Activated T-cell treated with anti-CD3 and anti-CD28 coated beads for 1 hour (primary cell): ENCODE data around the gene TBXT.
"Not testable (repeated sequence)": the region's sequence is repeated elsewhere in the genome, so short reads cannot be mapped to it uniquely, and the experiment has no call there.

ENCODE experiments used
- DNase-seq: peaks from one replicate; pipeline ENCODE4 v3.0.0-alpha.2; 2020; ENCODE audit warnings: low read depth

Gene TBXT

DNA sequence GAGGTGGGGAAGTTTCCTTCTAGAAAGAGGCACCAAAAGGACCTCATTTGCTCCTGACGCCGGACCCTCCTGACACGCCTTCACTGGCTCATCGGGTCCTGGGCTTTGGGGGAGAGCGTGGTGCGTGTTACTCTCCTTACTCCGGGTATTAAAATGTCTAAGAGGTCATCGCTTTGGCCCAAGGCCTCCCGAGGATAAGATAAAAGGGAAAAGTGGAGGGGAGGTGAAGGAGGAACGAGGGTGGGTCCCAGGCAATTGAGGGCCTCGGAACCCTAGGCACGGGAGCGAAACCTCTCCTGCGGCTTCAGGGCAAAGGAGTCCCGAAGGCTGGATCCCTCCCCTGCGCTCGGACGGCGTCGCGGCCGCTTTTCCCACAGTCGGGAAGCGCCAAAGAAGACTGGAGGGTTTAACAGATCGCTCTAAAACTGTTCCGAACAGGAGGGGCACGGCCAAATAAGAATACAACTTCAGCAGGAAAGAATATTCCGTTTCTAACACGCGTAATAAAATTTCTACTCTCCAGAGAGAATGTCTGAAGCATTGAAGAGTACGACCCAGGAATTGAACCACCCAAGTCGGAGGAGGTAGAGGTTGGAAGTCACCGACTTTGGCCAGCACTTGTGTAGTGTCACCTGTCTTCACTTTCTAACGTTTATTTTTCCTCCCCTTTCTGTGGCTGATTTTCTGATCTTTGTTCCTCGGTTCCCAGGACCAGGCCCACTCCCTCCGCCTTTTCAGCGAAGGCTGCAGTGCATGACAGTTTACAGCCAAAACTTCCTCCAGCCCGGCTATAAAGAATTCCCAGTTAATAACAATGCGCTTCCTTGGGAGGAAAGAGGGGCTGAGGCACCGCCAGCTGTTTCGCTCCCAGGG is 2.1 kb upstream of the TBXT start:
- no peak for DNase-seq

DNA sequence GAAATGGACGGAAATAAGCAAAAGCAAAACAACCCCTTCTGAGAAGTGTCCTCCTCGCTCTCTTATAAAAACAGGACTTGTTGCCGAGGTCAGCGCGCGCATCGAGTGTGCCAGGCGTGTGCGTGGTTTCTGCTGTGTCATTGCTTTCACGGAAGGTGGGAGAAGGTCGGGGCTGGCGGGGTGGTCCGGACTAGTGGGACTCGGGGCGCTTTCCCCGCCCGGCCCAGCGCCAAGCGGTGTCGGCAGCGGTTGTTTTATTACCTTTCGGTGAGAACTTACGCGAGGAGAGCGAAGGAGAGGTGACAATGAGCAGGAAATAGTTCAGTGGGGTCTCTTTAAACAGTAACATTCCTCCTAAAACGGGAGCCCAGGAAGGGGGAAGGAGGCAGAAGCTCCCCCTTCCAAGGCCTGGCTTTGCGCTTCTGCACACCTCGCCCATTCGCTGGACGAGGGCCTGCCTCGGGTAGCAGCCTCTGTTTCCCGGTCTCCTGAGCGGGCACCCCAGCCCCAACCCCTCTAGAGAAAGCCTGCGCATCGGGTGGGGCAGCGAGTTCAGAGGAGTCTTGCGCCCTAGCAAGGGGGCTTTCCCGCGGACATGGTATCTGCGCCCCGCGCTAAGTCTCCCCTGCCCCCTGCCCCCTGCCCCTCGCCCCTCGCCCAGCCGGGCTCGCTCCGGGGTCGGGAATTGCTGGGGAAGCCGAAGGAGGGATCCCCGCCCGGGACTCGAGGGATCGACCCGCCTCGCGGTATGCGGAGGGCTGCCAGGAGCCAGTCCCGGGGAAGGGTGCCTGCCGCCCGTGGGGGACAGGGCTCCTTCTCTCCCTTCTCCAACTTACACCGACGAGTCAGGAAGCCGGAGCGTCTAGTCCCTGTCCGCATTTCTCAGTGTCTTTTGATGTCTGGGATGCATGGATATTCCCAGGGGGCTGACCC is 1.2 kb upstream of the TBXT start:
- no peak for DNase-seq

GRCh38 chr6:166167258-166167731 is 356 bp downstream of the TBXT start:
- no peak for DNase-seq

DNA sequence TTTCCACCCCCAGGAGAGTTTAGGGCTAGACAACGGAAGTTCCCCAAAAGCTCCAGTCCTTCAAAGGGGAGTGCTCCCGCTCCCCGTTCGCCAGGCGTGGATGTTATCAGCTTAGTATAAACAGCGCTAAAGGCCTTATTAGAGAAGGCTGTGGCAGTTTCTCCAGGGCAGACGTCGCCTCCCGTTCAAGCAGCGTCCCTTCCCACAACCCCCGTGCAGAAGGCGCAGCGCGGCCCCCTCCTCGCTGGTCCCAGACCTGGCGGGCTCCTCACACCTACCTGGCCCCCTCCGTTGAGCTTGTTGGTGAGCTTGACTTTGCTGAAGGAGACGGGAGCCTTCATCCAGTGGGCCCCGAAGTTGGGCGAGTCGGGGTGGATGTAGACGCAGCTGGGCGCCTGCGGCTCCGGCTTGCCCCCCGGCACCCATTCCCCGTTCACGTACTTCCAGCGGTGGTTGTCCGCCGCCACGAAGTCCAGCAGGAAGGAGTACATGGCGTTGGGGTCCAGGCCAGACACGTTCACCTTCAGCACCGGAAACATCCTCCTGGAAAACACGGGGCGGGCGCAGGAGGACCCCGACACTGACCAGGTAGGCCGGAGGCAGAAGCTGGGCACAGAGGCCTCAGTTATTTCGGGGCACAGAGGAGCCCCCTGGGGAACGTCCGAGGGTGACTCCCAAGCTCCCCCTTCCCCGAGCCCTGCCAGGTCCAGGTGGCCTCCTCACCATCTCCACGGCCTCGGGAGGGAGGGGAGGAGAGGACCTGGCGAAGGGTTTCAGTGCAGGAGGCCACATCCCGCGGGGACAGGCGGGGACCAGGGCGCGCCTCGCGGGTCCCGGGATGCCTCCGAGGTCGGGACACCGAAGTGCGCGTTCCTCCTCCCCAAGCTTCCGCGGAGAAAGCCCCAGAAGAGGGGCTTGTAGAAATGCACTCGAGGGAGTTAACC is 1.1 kb downstream of the TBXT start:
- no peak for DNase-seq

DNA sequence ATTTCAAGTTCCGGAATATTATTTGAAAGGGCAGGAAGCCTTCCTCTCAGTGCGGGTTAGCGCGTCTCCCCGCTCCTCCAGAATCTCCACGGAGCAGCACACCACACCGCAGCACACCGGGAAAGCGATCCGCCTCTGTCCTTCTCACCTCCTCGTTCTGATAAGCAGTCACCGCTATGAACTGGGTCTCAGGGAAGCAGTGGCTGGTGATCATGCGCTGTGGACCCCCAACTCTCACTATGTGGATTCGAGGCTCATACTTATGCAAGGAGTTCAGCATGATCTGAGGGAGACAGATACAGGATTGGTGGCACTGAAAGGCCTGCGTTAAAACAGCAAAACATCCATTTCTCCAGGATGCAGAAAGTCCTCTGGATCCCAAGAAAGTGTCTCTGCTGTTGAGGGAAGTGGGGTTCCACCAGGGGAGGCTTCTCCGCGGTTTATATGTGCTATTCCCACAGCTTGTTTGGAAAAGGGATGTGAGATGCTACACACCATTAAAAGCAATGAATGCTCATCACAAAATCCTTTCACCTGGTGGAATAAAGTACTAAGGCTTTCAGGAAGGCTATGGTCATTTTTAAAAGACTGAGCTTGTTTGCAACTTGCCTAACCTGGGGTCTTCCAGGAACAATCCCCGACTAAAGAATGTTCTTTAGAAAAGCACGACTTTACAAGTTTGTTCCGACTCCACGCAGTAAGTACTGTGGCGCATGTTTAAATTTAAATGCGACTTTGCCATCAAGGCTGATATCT is 1.9 kb downstream of the TBXT start:
- DNase-seq: no peak

DNA sequence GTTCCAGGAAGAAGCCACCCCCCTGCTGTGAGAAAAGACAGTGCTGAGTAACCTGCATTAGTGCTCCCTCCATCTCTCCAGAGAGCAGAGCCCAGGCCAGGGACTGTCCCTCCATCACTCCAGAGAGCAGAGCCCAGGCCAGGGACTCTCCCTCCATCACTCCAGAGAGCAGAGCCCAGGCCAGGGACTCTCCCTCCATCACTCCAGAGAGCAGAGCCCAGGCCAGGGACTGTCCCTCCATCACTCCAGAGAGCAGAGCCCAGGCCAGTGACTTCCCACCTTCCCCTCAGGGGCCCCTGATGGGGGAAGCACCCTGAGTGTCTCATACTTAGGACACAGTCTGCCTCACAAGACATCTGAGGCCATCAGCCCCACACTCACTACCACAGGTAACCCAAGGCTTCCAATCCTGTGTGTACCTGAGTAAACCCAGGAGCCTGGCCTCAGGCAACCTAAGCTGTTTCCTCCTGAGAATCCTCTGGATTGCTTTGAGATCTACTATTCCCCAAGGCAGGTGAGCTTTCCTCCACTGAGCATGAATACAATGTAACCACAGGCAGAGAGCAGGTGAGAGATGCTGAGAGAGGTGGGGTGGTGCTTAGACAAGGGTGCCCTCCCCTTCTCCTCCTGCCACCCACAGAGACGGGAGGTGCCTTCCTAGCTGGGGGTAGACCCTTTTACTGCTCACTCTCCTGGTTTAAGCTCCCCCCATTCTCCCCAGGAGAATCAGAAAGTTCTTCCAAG is 4.9 kb downstream of the TBXT start:
- no peak for DNase-seq

- DNase-seq: no peak
These were observed 9.6 kb downstream of the TBXT start for GRCh38 chr6:166157930-166158617.

DNA sequence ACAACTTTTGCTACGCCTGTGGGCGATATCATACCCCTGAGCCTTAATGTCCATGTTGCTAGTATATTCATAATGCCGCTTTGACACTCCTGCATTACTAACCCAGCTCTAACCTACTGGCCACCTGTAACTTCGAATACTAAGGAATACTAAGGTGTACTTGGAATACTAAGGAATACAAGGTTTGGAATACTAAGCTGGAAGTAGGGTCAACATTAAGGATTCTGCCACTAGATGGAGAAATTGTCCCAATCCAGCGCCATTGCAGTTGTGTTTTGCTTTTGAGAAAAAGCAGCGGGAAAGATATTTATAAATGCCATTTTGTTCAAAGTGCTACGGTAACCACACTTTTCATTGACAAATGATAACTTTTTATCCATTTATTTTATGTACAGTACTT is 10.7 kb downstream of the TBXT start:
- no peak for DNase-seq

DNA sequence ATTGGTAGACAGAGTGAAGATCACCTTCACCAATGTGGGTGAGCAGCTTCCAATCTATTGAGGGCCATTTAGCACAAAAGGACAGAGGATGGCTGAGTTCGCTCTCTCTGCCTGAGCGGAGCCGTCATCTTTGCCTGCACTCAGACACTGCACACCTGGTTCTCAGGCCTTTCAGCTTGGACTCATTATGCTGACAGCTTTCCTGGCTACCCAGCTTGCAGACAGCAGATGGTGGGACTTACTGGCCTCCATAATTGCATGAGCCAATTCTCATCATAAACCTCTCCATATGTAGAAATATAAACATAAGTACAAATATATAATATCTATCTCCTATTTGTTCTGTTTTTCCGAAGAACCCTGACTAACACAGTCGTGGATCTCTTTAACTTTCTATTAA is 13.7 kb downstream of the TBXT start:
- no peak for DNase-seq

DNA sequence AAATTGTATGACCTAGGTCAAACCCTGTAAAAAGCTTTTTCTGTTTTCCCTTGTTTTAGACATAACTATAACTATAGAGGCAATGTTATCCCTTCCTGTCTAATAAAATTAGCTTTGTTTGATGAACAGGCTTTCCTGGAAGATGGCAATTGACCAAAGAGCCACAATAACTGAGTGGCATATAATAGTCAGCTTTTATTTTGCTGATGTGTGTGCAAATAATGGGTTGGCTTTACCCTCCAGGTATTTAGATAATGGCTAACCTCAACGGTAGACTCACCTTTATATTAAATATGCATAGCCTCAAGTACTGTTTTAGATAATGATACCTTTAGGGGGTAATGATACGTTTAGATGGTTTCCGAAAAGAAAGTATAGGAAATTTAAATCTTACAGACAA is 15.0 kb downstream of the TBXT start:
- DNase-seq: no peak

DNA sequence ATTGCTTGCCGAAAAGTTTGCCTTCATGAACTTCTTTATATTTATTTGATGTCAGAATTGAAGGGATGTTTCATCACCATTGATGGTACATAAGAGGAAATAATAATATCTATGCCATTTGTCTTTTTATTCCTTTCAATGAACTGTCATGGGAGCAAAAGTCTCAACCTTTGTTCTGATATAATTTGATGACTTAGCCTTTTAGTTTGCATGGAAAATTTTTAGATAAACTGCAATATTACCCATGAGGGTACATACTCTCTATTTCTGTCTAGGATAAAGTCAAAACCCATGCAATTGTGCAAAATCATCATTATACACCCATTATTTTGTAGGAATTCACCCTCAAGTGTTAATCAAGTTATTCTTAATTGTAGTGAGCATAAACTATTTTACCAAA is 15.9 kb downstream of the TBXT start:
- no peak for DNase-seq

- DNase-seq: no peak
These were observed 21.9 kb downstream of the TBXT start for GRCh38 chr6:166145751-166146150.

GRCh38 chr6:166143011-166143410 is 24.6 kb downstream of the TBXT start:
- DNase-seq: no peak

- DNase-seq: no peak
These were observed 39.8 kb downstream of the TBXT start for GRCh38 chr6:166127624-166128472.

- not testable (repeated sequence) for DNase-seq
These were observed 44.5 kb downstream of the TBXT start for GRCh38 chr6:166123115-166123514.

DNA sequence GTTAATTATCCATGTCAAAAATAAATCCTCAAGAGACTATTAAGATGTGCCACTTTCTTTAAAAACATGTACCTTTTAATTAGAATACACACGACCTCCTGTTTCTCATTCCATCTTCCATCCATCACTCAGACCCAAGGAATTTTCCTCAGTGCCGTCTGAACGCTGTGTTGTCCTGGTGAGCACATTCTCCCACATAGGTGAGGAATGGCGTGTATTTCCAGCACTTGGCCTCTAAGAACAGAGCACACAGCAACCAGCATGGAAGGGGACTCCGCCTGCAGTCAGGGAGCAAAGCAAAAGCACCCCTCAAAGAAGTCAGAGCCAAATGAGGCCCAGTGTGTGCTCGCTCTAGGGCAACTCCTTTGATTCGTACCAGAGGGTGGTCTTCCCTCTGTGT is 45.9 kb downstream of the TBXT start:
- no peak for DNase-seq

- DNase-seq: no peak
These were observed 48.3 kb downstream of the TBXT start for GRCh38 chr6:166119116-166119911.

DNA sequence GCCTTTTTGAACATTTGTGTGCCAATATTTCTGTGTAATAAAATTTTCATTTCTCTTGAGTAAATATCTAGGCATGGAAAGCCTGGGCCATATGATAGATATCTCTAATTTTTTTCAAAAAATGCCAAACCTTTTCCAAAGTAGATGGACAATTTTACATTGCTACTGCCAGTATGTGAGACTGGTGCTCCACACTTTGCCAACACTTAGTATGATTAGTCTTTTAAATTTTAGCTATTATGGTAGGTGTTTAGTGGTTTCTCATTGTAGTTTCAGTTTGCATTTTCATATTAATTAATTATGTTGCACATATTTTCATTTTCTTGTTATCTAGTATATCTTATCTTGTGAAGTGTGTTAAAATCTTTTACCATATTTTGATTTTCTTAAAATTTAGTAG is 52.0 kb downstream of the TBXT start:
- DNase-seq: no peak
